BJ (cell line): ENCODE results near the gene COL11A2. TPM values are rescaled to one million over a fixed set of nuclear protein-coding genes. Genes with fewer than 3 reads are reported as not detected.

Experiments
- CTCF ChIA-PET: fragments of 350-600 bp; formaldehyde crosslinking; extraction: SDS; loops from one replicate; lab custom pipeline; 2021; ENCODE audit warnings: antibody characterized with exemption, inconsistent platforms; lab: Yijun Ruan, JAX
- POLR2A ChIA-PET: fragments of 300-600 bp; sonication (Branson Sonifier 250); formaldehyde crosslinking; extraction: SDS; loops from one replicate; lab custom pipeline; 2021; ENCODE audit warnings: antibody characterized with exemption; lab: Charles Lee
- DNase-seq: peaks from one replicate; pipeline ENCODE4 v3.0.0-alpha.2; 2011; ENCODE audit warnings: low read depth
- H3K27me3 ChIP-seq: 2 replicates; pipeline ENCODE4 v1.6.0; 2011; ENCODE audit warnings: low read length; ENCODE audit not compliant: control insufficient read depth, insufficient read depth
- H3K36me3 ChIP-seq: 2 replicates; pipeline ENCODE4 v1.5.1; 2011; ENCODE audit warnings: low read length; ENCODE audit not compliant: control insufficient read depth, insufficient read depth
- H3K4me3 ChIP-seq: 2 replicates; pipeline ENCODE4 v1.5.1; 2011; ENCODE audit warnings: low read depth, mild to moderate bottlenecking, control low read depth, low read length
- polyA plus RNA-seq: library from polyadenylated mRNA; depleted of rRNA; stranded (reverse); fragments of >200 nt; gene quantifications from 2 replicates; pipeline ENCODE4 v1.2.3, GENCODE V29; 2011
- TF ChIP-seq, protein P1 (sequence below): IDR thresholded peaks from 2 replicates; pipeline ENCODE4 v1.5.1; 2011; ENCODE audit warnings: low read depth, mild to moderate bottlenecking, control low read depth, inconsistent platforms, low read length, moderate library complexity; ENCODE audit not compliant: insufficient read depth

The COL11A2 gene
- polyA plus RNA-seq, 1 experiment: 0.91 TPM

DNA sequence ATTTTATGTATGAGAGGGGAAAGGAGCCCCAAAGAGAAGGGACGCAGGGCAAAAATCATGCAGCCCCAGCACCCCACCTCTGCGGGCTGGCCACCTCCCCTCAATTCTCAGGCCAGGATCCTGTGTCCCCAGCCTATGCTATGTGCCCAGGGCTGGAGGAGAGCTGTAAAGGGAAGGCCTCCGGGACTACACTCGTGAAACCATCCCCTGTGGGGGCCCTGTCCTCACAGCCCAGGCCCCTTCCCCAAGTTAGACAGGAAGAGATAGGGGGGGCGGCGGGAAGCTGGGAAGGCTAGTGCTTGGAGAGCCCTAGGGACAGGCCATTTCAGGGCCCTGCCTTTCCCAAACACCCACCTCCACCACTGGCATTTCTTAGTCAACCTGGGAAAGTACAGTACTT lies 1.4 kb upstream of the COL11A2 start:
- H3K4me3 ChIP-seq: no peak overlapping the region
- H3K36me3 ChIP-seq: peaks cover 15% of the 10 kb centered on the region
- TF ChIP-seq, protein P1, sequence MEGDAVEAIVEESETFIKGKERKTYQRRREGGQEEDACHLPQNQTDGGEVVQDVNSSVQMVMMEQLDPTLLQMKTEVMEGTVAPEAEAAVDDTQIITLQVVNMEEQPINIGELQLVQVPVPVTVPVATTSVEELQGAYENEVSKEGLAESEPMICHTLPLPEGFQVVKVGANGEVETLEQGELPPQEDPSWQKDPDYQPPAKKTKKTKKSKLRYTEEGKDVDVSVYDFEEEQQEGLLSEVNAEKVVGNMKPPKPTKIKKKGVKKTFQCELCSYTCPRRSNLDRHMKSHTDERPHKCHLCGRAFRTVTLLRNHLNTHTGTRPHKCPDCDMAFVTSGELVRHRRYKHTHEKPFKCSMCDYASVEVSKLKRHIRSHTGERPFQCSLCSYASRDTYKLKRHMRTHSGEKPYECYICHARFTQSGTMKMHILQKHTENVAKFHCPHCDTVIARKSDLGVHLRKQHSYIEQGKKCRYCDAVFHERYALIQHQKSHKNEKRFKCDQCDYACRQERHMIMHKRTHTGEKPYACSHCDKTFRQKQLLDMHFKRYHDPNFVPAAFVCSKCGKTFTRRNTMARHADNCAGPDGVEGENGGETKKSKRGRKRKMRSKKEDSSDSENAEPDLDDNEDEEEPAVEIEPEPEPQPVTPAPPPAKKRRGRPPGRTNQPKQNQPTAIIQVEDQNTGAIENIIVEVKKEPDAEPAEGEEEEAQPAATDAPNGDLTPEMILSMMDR: no peak
- peaks cover 17% of the 10 kb centered on the region for H3K27me3 ChIP-seq
- ChIA-PET CTCF (interaction anchor here (1.0 to 1.4 kb wide), 4 partner anchors 32 to 55 kb away, joined by 3 to 4 read pairs (median 3); no protein-coding TSS in a partner anchor), POLR2A (no interaction called here)
- no peak for DNase-seq

DNA sequence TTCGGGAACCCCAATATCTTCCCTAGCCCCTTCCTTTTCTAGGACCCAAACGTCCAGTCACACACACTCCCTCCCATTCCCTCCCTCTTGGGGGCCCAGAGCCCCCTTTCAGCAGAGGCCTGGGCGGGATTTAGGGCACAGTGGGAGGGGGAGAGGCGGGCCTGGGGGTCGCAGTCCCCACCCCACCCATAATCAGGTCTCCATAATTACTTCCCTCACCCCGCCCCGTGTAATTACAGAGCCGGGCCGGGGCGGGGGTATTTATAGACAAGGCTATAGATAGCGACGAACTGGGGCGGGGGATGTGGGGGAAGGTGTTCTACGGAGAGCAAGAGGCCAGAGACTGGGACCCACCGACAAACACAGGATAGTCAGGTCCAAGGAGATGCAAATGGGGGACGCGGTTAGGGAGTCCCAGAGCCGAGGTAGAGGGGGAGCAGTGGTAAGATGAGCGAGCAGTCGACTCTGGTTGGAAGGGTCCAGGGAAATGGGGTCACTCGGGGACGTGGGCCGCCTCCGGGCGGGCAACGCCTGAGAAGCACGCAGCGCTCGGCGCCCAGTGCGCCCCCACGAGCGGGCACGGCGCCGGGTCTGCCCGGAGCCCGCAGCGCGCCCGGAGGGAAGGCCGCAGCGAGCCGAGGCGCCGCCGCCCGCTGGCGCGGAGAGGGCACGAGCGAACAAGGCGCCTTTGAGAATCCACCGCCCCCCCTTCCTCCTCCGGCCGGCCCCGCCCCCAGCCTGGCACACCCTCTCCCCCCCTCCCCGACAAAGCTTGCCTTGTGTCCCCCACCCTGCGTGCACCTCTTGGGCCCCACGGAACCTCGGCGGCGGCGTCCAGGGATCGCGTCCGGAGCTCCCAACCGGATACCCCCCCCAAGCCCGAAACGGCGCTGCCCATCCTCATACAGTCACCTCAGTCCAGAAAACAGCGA lies 670 bp upstream of the COL11A2 start:
- POLR2A ChIA-PET: no interaction called here
- peaks cover 15% of the 10 kb centered on the region for H3K36me3 ChIP-seq
- peaks cover 17% of the 10 kb centered on the region for H3K27me3 ChIP-seq
- no peak for DNase-seq
- H3K4me3 ChIP-seq: peak overlapping the region; percentile 26
- TF ChIP-seq, protein P1: no peak
- CTCF ChIA-PET: interaction anchor here (1.0 to 1.3 kb wide), 2 partner anchors 32 to 38 kb away, joined by 3 to 4 read pairs; no protein-coding TSS in a partner anchor

DNA sequence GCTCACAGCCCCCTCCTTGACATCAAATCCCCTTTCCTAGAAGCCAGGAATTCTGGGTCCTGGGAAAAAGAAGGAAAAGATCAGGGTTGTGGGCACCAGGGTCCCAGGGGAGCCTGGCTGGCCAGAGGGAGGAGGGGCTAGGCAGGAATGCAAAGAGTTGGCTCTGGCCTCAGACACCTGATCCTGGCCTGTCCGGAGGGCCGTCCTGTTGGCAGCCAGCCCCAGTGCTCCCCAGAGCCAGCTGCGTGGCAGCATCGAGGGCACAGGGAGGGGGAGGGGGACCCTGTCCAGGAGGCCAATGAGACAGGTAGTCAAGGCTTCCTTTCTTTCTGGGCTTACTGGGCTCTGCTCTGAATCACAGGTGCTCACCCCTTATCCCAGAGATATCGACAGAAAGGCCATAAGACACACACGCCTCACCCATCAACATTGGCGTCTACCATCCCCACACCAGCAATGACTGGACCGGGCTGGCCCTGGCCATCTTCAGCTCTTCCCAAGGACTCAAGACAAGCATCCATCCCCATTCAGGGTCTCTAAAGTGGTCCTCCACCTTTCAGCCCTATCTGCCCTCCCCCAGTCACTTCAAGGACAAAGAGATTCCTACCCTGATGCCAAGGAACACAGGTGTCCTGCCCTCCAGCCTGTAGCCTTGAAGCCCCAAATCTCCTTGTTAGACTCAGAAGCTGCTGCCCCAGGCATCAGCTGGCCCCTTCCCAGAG lies 723 bp downstream of the COL11A2 start:
- Histone ChIP-seq H3K36me3 (peaks cover 13% of the 10 kb centered on the region), H3K27me3 (peaks cover 17% of the 10 kb centered on the region), H3K4me3 (no peak overlapping the region)
- CTCF ChIA-PET: interaction anchor here (0.6 kb wide), 1 partner anchor 30 kb away, joined by 3 read pairs; no protein-coding TSS in a partner anchor
- no peak for DNase-seq
- TF ChIP-seq, protein P1: no peak
- POLR2A ChIA-PET: no interaction called here

- ChIA-PET POLR2A (no interaction called here), CTCF (interaction anchor here (1.1 to 1.2 kb wide), 2 partner anchors 71 to 74 kb away, joined by 3 to 4 read pairs; no protein-coding TSS in a partner anchor)
- DNase-seq: no peak
- H3K27me3 ChIP-seq: peaks cover 20% of the 10 kb centered on the region
- no peak overlapping the region for H3K4me3 ChIP-seq
- TF ChIP-seq, protein P1: no peak
- H3K36me3 ChIP-seq: peaks cover 10% of the 10 kb centered on the region
Measured at GRCh38 chr6:33190504-33191107, 1.7 kb downstream of the COL11A2 start.
